Activated T-cell treated with anti-CD3 and anti-CD28 coated beads, Interleukin-2, amount 50 U/mL, for 4 hours (primary cell): ENCODE data around the gene NPAS2. TPM values are rescaled to one million over a fixed set of nuclear protein-coding genes. Genes with fewer than 3 reads are reported as not detected.

Experiments
- ATAC-seq, 2 donors: fragments of 200-7000 bp; cut with Tn5 transposase; one replicate each; pipeline ENCODE4 v1.10.0; 2021
- DNase-seq: peaks from one replicate; pipeline ENCODE4 v3.0.0-alpha.2; 2020
- H3K27me3 Mint-ChIP-seq: one replicate; pipeline ENCODE4 v1.8.0; 2021; ENCODE audit warnings: low read depth, mixed read lengths
- H3K36me3 Mint-ChIP-seq: one replicate; pipeline ENCODE4 v1.8.0; 2022; ENCODE audit warnings: mixed read lengths; ENCODE audit not compliant: insufficient read depth
- H3K4me1 Mint-ChIP-seq: one replicate; pipeline ENCODE4 v1.8.0; 2021; ENCODE audit warnings: low read depth, mixed read lengths
- H3K4me3 Mint-ChIP-seq: one replicate; pipeline ENCODE4 v1.8.0; 2021; ENCODE audit warnings: mild to moderate bottlenecking, moderate library complexity, mixed read lengths
- H3K9me3 Mint-ChIP-seq: one replicate; pipeline ENCODE4 v1.8.0; 2021; ENCODE audit warnings: mixed read lengths
- total RNA-seq, 3 donors: library from RNA; stranded (reverse); gene quantifications; one replicate each; pipeline ENCODE4 v1.2.1, GENCODE V29; 2021

NPAS2 gene
- total RNA-seq, 3 donors from 2014 or later = 4.8 to 14.6 (median 10.4) TPM

DNA sequence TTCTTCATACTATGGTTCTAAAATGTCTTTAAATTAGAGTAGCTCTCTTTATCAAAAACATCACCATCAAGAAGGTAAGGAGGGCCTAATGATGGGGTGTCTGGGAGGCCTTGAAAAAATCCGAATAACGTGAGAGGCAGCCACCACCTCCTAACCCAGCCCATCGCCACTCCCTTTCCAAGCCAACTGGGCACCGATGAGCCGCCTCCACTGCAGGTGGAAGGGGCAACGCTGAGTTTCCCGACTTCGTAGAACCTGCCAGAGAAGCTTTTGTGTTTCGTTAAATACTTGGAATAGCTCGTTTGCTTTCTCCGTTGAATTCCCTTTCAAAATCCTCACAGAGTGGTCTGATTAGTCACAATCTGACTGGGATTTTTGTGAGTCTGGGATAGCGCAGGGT is 160.1 kb downstream of the NPAS2 start:
- no peaks in the 10 kb centered on the region for H3K4me1 Mint-ChIP-seq
- H3K4me3 Mint-ChIP-seq = no peak overlapping the region
- H3K9me3 Mint-ChIP-seq = no peaks in the 10 kb centered on the region
- ATAC-seq = no peak
- DNase-seq = no peak
- no peaks in the 10 kb centered on the region for H3K27me3 Mint-ChIP-seq
- H3K36me3 Mint-ChIP-seq = no peaks in the 10 kb centered on the region

DNA sequence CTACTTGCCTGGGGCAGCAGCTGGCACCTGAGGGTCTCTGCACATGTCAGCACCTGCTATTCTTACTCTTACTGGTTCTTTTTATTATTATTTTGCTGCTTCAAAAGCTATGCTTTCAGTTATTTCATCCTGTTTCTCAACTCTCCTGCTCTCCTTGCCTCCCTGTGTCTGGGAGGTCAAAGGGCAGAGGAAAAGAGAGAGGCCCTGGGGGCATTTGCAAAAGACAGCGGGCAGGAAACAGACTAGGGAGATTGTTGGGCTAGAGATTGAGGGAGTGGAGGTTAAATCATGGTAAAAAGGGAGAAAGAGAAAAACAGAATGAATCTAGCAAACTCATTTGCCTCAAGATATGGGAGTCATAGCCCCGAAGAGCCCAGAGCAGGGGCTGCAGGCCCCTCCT is 161.1 kb downstream of the NPAS2 start:
- Mint-ChIP-seq H3K27me3 (no peaks in the 10 kb centered on the region), H3K4me3 (no peak overlapping the region), H3K9me3 (no peaks in the 10 kb centered on the region), H3K4me1 (no peaks in the 10 kb centered on the region), H3K36me3 (no peaks in the 10 kb centered on the region)
- DNase-seq (no peak), ATAC-seq (no peak)

DNA sequence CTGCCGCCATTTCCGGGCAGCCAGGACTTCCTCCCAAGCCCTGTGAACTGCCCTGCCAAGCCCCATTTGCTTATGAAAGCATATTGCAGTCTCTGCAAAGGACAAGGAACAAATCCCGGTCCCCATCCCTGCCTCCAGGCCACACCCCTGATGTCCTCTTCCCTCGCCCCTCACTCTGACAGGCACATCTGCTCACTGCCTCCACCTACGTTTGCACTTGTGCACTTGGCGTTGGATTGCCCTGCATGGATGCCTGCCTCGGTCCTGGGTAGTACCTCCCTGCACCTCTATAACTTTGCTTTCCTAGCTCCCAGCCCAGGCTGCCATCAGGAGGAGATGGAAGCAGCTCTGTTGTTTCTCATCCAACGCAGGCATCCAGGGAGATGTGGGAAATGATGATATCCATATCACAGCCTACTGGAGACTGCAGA is 162.5 kb downstream of the NPAS2 start:
- ATAC-seq = no peak

DNA sequence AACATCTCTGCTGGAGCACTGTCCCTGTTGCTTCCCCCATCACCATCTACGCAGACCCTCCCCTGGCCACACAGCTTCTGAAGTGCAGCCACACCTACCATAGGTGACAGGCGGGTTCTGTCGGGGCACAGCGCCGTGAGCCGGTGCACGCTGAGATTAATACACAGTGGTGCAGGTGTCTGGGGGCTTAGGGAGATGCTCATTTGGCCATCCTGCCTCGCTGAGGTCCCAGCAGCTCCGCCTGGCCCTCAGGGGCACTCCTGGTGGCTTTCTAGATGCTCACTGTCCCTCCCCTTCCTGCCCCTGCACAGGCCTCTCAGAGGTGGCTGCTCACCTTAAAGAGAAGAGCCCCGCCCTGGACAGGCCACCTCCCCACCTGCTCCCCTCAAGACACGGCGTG is 163.3 kb downstream of the NPAS2 start:
- Mint-ChIP-seq H3K36me3 (no peaks in the 10 kb centered on the region), H3K4me3 (no peak overlapping the region), H3K9me3 (no peaks in the 10 kb centered on the region), H3K27me3 (no peaks in the 10 kb centered on the region), H3K4me1 (no peaks in the 10 kb centered on the region)
- DNase-seq (no peak), ATAC-seq (no peak)

More for the DNA sequence above, 162.5 kb downstream of the NPAS2 start:
- Mint-ChIP-seq H3K4me1 (no peaks in the 10 kb centered on the region), H3K27me3 (no peaks in the 10 kb centered on the region), H3K36me3 (no peaks in the 10 kb centered on the region), H3K9me3 (no peaks in the 10 kb centered on the region), H3K4me3 (no peak overlapping the region)
- no peak for DNase-seq

DNA sequence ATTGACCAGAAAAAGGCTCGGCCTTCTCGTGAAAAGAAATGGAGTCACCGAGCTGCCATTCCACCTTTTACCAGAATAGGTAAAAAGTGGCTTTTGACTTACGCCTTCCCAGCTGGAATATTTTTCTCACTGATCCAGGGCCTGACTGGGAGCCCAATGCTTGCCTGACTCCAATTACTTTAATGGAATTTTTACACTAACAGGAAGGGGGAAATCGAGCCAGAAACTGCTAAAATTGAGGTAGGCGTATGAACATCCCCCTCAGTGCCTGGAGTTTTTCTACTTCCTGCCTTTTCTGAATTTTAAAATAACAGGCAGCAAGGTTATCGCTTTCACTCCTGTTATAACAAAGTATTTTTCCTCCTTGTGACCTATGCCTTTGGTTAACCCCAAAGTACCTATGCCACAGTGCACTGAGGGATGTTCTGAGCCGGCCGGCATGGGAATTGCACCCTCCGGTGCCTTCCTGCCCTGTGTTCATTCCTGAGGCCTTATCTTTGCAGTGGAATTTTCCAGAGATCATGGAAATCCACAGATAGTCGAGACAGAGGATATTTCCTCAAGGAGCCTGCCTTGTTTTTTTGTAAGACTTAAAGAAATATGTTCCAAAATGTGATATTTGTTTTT is 163.9 kb downstream of the NPAS2 start:
- no peaks in the 10 kb centered on the region for H3K9me3 Mint-ChIP-seq
- ATAC-seq = no peak
- H3K27me3 Mint-ChIP-seq = no peaks in the 10 kb centered on the region
- H3K4me3 Mint-ChIP-seq = no peak overlapping the region
- H3K36me3 Mint-ChIP-seq = no peaks in the 10 kb centered on the region
- H3K4me1 Mint-ChIP-seq = no peaks in the 10 kb centered on the region
- no peak for DNase-seq

DNA sequence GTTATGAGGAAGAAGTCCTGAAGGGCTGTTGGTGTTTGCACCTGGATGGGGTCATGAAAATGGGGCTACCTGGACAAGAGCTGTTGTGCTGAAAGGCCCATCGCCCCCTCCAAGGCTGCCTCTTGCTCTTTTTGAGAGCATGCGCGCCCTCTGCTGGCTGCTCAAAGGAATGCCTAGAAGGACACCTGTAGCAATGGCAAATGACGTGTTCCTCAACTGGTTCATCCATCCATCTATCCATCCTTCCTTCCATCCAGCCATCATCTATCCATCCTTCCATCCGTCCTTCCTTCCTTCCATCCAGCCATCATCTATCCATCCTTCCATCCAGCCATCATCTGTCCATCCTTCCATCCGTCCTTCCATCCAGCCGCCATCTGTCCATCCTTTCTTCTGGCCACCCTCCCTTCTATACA is 165.0 kb downstream of the NPAS2 start:
- no peaks in the 10 kb centered on the region for H3K36me3 Mint-ChIP-seq
- DNase-seq = peak; percentile 80
- H3K4me3 Mint-ChIP-seq = no peak overlapping the region
- H3K27me3 Mint-ChIP-seq = no peaks in the 10 kb centered on the region
- no peaks in the 10 kb centered on the region for H3K9me3 Mint-ChIP-seq
- no peaks in the 10 kb centered on the region for H3K4me1 Mint-ChIP-seq
- ATAC-seq = peak; percentile 84 to 87

DNA sequence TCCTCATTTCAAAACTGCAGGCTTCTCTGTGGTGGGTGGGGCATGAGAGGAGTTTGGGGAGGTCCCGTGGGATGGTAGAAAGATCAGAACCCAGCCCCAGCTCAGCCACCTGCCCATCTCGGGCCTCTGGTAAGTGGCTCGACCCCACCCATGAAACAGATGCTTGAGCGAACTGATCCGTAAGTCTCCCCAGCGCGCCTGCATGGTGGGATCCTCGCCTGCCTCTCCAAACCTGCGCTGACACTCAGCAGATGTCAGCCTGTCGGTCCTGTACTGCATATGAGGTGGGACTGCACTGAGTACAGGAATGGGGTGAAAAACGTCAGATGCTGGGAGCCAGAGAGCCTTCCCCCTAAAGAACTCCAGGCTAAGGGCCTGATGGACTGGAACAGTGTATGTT is 166.2 kb downstream of the NPAS2 start:
- Mint-ChIP-seq H3K4me3 (no peak overlapping the region), H3K9me3 (no peaks in the 10 kb centered on the region), H3K36me3 (no peaks in the 10 kb centered on the region), H3K27me3 (no peaks in the 10 kb centered on the region), H3K4me1 (no peaks in the 10 kb centered on the region)
- DNase-seq = no peak
- no peak for ATAC-seq

DNA sequence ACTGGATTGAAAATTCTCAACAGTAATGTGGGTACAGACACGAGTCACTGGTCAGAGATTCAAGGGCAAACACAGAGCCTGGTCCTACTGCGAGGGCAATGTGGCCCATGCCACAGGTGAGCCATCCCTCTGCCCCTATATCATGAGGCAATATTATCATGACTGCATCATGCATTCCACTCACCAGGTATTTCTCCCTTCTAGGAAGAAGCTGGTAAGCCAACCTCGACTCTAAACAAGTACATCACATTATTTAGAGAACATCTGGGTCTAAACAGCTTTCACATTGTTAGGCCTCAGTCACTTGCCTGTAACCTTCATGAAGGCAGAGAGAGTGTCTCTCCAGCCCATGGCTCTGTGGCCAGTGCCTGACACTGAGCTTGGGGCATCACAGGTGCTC is 167.6 kb downstream of the NPAS2 start:
- DNase-seq = no peak
- no peaks in the 10 kb centered on the region for H3K27me3 Mint-ChIP-seq
- no peak overlapping the region for H3K4me3 Mint-ChIP-seq
- H3K9me3 Mint-ChIP-seq = no peaks in the 10 kb centered on the region
- H3K36me3 Mint-ChIP-seq = no peaks in the 10 kb centered on the region
- peaks cover 4% of the 10 kb centered on the region for H3K4me1 Mint-ChIP-seq
- no peak for ATAC-seq

DNA sequence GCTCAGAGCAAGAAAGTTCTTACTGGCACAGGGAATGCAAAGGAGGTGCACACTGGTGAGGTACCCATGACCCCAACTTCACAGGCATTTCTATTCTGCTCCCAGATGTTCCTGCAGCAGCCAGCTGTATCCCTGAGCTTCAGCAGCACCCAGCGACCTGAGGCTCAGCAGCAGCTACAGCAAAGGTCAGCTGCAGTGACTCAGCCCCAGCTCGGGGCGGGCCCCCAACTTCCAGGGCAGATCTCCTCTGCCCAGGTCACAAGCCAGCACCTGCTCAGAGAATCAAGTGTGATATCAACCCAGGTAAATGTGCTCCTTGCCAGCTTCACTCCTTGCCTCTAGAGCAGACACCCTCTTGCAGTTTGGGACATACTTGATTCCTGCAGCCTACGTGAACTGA is 168.0 kb downstream of the NPAS2 start:
- Mint-ChIP-seq H3K27me3 (no peaks in the 10 kb centered on the region), H3K36me3 (no peaks in the 10 kb centered on the region), H3K4me1 (peaks cover 6% of the 10 kb centered on the region), H3K9me3 (no peaks in the 10 kb centered on the region), H3K4me3 (no peak overlapping the region)
- DNase-seq = no peak
- no peak for ATAC-seq

DNA sequence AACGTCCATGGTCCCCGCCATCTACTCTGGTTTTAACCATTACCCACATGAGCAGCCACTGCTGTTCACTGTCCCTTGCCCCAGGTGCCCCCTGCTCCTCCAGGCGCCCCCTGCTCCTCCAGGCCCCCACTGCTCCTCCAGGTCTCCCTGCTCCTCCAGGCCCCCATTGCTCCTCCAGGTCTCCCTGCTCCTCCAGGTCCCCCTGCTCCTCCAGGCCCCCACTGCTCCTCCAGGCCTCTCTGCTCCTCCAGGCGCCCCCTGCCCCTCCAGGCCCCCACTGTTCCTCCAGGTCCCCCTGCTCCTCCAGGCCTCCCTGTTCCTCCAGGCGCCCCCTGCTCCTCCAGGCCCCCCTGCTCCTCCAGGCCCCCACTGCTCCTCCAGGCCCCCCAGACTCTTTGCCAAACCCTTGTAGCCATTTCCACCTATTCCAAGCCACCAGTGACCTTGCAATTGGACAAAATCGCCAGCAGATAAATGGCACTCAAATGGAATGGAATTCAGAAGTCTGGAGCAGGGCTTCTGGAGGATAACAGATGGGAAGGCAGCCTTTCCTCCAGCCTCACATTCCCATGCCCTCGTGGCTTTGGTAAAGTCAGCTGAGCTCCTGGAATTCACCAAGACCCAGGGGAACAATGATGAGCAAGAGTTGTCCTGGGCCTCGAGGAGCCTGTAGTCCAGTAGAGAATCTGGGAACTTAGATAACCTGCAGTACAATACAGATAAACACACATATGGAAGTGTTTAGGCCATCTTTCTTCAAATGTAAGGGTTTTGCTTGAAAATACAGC is 168.9 kb downstream of the NPAS2 start:
- Mint-ChIP-seq H3K4me1 (peaks cover 6% of the 10 kb centered on the region), H3K27me3 (no peaks in the 10 kb centered on the region), H3K36me3 (no peaks in the 10 kb centered on the region), H3K9me3 (no peaks in the 10 kb centered on the region), H3K4me3 (no peak overlapping the region)
- no peak for ATAC-seq
- DNase-seq = no peak

DNA sequence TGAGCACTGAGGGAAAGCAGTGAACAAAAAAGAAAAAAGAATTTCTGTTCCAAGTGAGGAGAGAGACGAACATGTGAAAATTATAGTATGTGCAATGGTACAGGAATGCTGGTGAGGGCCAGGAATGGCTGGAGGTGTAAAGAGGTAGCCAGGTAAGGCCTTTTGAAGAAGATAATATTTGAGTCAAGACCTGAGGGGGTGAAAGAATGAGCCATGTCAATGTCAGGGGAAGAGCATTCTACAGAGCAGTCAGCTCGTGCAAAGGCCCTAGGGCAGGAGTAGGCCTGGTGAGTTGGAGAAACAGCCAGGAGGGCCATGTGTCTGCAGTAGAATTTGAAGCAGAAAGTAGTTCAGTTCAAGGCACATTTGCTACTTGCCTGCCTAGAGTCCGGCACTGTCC is 169.7 kb downstream of the NPAS2 start:
- no peak for ATAC-seq
- no peaks in the 10 kb centered on the region for H3K36me3 Mint-ChIP-seq

DNA sequence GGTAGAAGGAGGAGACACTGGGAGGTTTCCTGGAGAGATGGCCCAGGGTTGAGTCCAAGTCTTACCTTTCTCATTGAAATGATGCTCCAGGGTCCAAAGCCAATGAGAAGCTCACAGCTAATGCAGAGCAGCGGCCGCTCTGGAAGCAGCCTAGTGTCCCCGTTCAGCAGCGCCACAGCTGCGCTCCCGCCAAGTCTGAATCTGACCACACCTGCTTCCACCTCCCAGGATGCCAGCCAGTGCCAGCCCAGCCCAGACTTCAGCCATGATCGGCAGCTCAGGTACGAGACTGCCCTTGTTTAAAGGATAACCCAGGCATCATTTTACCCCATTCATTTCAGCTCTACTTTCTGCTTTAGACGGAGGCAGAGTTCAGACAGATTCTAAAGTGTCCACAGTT is 170.2 kb downstream of the NPAS2 start:
- ATAC-seq (no peak), DNase-seq (no peak)
- no peaks in the 10 kb centered on the region for H3K36me3 Mint-ChIP-seq
- no peaks in the 10 kb centered on the region for H3K9me3 Mint-ChIP-seq
- peaks cover 6% of the 10 kb centered on the region for H3K4me1 Mint-ChIP-seq
- H3K27me3 Mint-ChIP-seq = no peaks in the 10 kb centered on the region
- H3K4me3 Mint-ChIP-seq = no peak overlapping the region

More for the DNA sequence above, 169.7 kb downstream of the NPAS2 start:
- no peaks in the 10 kb centered on the region for H3K27me3 Mint-ChIP-seq
- H3K4me3 Mint-ChIP-seq = no peak overlapping the region
- peaks cover 6% of the 10 kb centered on the region for H3K4me1 Mint-ChIP-seq
- no peaks in the 10 kb centered on the region for H3K9me3 Mint-ChIP-seq
- DNase-seq = no peak

DNA sequence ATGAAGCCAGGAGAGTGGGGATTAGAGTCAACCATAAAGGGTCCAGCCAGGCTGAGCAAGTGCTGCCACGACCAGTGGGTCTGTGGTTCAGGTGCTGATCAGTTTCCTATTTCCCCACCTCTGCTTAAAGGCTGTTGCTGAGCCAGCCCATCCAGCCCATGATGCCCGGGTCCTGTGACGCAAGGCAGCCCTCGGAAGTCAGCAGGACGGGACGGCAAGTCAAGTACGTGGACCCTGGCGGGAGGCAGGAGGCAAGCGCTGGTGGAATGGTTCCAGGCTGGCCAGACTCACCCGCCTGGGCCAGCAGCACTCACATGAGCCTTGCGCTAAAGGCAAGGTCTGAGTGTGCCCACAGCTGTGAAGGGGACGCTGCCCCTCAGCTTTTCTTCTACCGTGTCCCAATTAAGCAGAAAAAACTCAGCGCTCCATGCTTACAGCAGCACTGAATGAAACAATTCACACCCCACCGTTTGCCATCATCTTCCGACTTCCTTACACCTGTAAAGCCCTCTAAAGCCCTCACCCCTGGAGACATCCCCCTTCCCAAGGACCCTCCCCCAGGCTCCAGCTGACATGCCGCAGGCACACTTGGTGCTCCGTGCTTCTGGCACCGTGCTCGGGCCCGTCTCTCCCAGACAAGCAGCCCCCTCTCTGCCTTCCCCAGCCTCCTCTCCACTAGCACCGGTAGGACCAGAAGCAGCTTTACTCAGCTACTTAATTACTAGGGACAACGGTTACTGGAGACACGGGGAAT is 170.9 kb downstream of the NPAS2 start:
- ATAC-seq = no peak
- H3K27me3 Mint-ChIP-seq = no peaks in the 10 kb centered on the region

DNA sequence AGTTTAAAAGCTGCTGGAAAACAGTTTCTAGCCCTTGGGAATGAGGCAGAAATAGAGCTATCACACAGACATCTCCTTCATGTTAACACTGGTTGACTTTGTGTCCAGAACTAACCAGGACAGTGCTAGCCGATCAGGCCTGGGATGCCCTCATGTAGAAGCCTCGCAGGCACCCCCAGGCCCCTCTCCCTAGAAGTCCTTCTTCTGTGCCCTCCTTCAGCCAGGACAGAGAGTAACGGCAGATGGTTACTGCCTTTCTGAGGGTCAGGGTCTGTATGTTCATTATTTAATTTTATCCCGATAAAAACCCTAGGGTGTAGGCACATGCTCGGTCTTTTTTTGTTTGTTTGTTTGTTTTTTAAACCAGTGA is 171.4 kb downstream of the NPAS2 start:
- no peaks in the 10 kb centered on the region for H3K36me3 Mint-ChIP-seq
- H3K4me1 Mint-ChIP-seq = peaks cover 6% of the 10 kb centered on the region
- DNase-seq (no peak), ATAC-seq (no peak)
- no peak overlapping the region for H3K4me3 Mint-ChIP-seq
- no peaks in the 10 kb centered on the region for H3K27me3 Mint-ChIP-seq
- no peaks in the 10 kb centered on the region for H3K9me3 Mint-ChIP-seq

More for the DNA sequence above, 170.9 kb downstream of the NPAS2 start:
- H3K9me3 Mint-ChIP-seq = no peaks in the 10 kb centered on the region
- DNase-seq = no peak
- no peaks in the 10 kb centered on the region for H3K36me3 Mint-ChIP-seq
- H3K4me3 Mint-ChIP-seq = no peak overlapping the region
- H3K4me1 Mint-ChIP-seq = peaks cover 6% of the 10 kb centered on the region

DNA sequence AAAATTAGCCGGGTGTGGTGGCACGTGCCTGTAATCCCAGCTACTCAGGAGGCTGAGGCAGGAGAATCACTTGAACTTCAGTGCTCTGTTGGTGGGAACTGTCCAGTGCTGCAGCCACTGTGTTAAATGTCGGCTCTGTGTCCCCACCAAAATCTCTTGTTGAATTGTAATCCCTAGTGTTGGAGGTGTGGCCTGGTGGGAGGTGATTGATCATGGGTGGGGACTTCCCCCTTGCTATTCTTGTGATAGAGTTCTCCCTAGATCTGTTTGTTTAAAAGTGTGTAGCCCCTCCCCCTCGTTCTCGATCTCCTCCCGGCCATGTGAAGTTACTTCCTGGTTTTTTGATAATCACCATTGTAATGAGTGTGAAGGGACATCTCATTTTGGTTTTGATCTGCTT is 172.3 kb downstream of the NPAS2 start:
- ATAC-seq (no peak), DNase-seq (no peak)
- Mint-ChIP-seq H3K4me3 (no peak overlapping the region), H3K4me1 (peaks cover 6% of the 10 kb centered on the region), H3K9me3 (no peaks in the 10 kb centered on the region), H3K27me3 (no peaks in the 10 kb centered on the region), H3K36me3 (no peaks in the 10 kb centered on the region)
